GM18951 (cell line): ENCODE measurements around the gene PPP2R5D.
"Not testable (repeated sequence)": the region's sequence is repeated elsewhere in the genome, so short reads cannot be mapped to it uniquely, and the experiment has no call there.

Source experiments
- POLR2A ChIP-seq: IDR thresholded peaks from 4 replicates; pipeline ENCODE4 v1.6.1; 2011; ENCODE audit warnings: mild to moderate bottlenecking; ENCODE audit not compliant: insufficient read length, insufficient read depth; ENCODE audit errors: extremely low read depth
- in situ Hi-C: fragments of 300-500 bp; cut with MboI; formaldehyde crosslinking; loops from one replicate; pipeline ENCODE4 v1.12.0; 2022; ENCODE audit warnings: low sequenced_read_pairs, mixed read lengths, inconsistent platforms; ENCODE audit not compliant: unreplicated experiment

Gene PPP2R5D

GRCh38 chr6:42984001-42984923 lies at the start of gene PPP2R5D:
Gene PPP2R5D, plus strand, starts transcription at chr6:42984570. Its CDS starts 108 bp downstream, at chr6:42984678.
- TF ChIP-seq POLR2A = peak; percentile 93
- in situ Hi-C loops = no loop called here

DNA sequence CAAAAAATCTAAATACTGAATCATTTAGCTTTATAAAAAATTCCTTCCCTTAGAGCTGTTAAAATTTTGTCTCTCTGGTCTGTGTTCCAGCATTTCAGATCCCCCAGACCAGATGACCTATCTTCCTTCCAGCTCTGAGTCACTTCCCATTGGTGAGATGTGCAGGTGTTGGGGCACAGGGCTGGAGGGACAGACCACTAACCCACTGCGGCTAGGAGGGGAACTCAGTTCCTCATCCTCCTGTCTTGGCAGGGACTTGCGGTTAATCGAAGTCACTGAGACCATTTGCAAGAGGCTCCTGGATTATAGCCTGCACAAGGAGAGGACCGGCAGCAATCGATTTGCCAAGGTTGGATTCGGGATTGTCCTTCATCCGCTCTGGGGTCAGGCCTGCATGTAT lies 49.0 kb upstream of the PPP2R5D start:
- in situ Hi-C loops = no loop called here
- TF ChIP-seq POLR2A = no peak

- TF ChIP-seq POLR2A = no peak
- in situ Hi-C loops = no loop called here
Measured at GRCh38 chr6:42936398-42936797, 48.0 kb upstream of the PPP2R5D start.

GRCh38 chr6:42937548-42938427 lies 46.6 kb upstream of the PPP2R5D start:
- TF ChIP-seq POLR2A = no peak
- in situ Hi-C loops = no loop called here

DNA sequence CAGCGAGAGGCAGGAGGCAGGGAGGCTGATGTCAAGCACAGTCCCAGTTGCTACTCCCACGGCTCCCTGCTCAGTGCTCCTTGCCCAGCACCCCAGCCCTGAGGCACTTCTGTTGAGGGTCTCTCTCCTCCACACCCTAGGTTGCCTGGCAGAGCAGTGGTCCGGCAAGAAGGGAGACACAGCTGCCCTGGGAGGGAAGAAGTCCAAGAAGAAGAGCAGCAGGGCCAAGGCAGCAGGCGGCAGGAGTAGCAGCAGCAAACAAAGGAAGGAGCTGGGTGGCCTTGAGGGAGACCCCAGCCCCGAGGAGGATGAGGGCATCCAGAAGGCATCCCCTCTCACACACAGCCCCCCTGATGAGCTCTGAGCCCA lies 46.0 kb upstream of the PPP2R5D start:
- in situ Hi-C loops = no loop called here
- TF ChIP-seq POLR2A = no peak

DNA sequence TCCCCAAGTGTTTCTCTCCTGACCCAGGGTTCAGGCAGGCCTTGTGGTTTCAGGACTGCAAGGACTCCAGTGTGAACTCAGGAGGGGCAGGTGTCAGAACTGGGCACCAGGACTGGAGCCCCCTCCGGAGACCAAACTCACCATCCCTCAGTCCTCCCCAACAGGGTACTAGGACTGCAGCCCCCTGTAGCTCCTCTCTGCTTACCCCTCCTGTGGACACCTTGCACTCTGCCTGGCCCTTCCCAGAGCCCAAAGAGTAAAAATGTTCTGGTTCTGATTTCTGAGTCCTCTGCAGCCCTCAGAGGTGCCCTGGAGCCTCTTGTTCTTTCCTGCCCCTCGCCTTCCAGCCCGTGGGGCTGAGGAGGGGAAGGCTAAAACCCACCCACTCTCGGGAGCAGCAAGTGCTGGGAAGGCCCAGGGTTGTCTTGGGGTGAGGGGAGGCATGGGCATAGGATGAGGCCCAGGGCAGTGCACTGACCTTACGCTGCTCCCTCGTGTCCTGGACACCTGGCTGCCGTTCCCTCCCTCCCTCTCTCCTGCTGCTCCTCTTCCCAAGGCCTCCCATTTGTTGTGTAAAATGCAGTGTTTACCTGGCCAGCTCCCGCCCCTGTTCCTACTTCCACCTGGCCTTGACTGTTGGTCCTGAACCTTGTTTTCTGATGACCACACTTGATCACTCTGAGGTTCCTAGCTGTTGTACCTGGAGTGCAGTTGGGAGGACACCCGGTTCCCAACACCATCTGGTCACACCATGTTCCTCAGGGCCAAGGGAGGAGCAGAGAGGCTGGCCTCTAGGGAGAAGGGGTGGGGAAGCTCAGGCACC lies 45.2 kb upstream of the PPP2R5D start:
- no peak for TF ChIP-seq POLR2A
- in situ Hi-C loops = no loop called here

DNA sequence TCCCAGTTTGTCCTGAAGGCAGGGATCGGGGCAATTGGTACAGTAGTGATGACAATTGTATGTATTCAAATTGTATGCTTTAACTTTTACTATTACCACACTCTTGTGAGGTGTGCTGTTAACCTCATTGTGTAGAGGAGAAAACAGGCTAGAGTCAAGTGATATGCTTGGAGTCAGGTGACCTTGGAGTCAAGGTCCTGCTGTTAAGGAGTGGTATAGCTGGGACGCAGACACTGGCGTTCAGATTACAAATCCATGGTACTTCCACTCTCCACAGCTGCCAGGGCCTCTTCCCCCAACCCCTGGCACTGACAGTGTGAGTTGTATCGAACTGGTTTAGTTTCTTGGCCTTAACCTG lies 44.6 kb upstream of the PPP2R5D start:
- in situ Hi-C loops = no loop called here
- no peak for TF ChIP-seq POLR2A

- in situ Hi-C loops = no loop called here
- no peak for TF ChIP-seq POLR2A
Measured at GRCh38 chr6:42940493-42941045, 43.8 kb upstream of the PPP2R5D start.

DNA sequence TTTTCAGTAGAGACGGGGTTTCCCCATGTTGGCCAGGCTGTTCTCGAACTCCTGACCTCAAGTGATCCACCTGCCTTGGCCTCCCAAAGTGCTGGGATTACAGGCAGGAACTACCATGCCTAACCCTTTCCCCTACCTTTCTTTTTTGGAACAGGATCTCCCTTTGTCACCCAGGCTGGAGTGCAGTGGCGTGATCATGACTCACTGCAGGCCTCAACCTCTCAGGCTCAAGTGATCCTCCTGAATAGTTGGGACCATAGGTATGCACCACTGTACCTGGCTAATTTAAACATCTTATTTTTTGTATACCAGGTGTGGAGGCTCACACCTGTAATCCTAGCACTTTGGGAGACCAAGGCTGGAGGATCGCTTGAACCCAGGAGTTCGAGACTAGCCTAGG lies 43.0 kb upstream of the PPP2R5D start:
- in situ Hi-C loops = not testable (repeated sequence)

GRCh38 chr6:42942444-42942843 lies 41.9 kb upstream of the PPP2R5D start:
- in situ Hi-C loops = no loop called here
- no peak for TF ChIP-seq POLR2A

DNA sequence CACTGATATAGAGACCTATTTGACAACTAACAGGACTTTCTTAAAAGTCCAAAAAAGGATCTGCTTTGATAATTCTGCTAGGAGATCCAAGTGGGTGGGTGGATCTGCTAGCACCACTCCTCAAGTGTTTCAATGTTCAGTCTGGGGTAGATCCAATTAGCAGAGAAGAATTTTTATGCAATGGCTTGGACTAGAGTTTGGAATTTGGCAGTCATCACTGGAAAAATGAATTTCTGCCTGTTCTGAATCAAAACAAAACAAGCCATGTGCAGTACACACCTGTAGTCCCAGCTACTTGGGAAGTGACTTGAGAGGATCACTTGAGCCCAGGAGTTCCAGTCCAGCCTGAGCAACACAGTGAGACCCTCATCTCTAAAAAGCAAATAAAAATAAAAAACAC lies 36.4 kb upstream of the PPP2R5D start:
- no peak for TF ChIP-seq POLR2A
- in situ Hi-C loops = no loop called here

DNA sequence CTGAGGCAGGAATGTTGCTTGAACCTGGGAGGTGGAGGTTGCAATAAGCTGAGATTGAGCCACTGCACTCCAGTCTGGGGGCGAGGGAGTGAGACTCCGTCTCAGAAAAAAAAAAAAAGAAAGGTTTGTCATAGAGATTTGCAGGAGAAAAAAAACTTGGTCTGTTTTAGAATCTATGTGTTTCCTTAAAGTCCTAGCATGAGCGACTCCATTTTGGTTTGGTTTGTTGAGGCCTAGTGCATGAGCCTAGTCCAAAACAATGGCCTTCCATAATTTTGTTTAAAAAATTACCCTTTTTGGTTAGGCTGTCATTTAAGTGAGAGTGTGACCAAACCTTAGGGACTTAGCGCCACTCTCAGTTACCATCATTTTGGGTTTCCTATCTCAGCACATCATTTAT lies 32.0 kb upstream of the PPP2R5D start:
- no peak for TF ChIP-seq POLR2A
- in situ Hi-C loops = no loop called here

- in situ Hi-C loops = not testable (repeated sequence)
Measured at GRCh38 chr6:42954405-42954804, 30.0 kb upstream of the PPP2R5D start.

GRCh38 chr6:42958125-42958524 lies 26.2 kb upstream of the PPP2R5D start:
- in situ Hi-C loops = no loop called here
- TF ChIP-seq POLR2A = no peak
